Right lobe of liver (tissue), 6 donors: ENCODE results near the gene GSTM2. TPM values are rescaled to one million over a fixed set of nuclear protein-coding genes. Genes with fewer than 3 reads are reported as not detected.

Experiments
- ATAC-seq, 4 donors: fragments of 200-7000 bp; cut with Tn5 transposase; one replicate each; pipeline ENCODE4 v1.9.1; 2020; ENCODE audit warnings: mild to moderate bottlenecking in 4 of 4, moderate library complexity in 4 of 4
- DNase-seq, 3 donors: peaks; one replicate each; pipeline ENCODE4 v3.0.0-alpha.2; 2020
- H3K27ac ChIP-seq, 3 donors: fragments of 200-600 bp; one replicate each; pipeline ENCODE4 v1.8.0; 2022
- H3K27me3 ChIP-seq, 2 donors: fragments of 200-600 bp; one replicate each; pipeline ENCODE4 v1.8.0; 2022
- H3K36me3 ChIP-seq, 4 donors: fragments of 200-600 bp; sonication (generic) in 1 of 4; one replicate each; pipeline versions ENCODE4 v1.5.1 to v1.8.0; 2017 to 2022; ENCODE audit warnings: control low read depth in 1 of 4
- H3K4me1 ChIP-seq, 4 donors: fragments of 200-600 bp; sonication (generic) in 1 of 4; one replicate each; pipeline versions ENCODE4 v1.5.1 to v1.8.0; 2017 to 2022; ENCODE audit warnings: control low read depth in 1 of 4
- H3K4me3 ChIP-seq, 3 donors: fragments of 200-600 bp; one replicate each; pipeline ENCODE4 v1.8.0; 2022
- H3K9me3 ChIP-seq, 4 donors: fragments of 200-600 bp; sonication (generic) in 1 of 4; one replicate each; pipeline versions ENCODE4 v1.5.1 to v1.8.0; 2017 to 2022; ENCODE audit warnings: control low read depth in 1 of 4
- CTCF ChIP-seq, 4 donors: fragments of 200-600 bp in 3 of 4; fragments of 450-650 bp in 1 of 4; IDR thresholded peaks; one replicate each; pipeline versions ENCODE4 v1.5.1 to v1.8.0; 2016 to 2022; ENCODE audit warnings: antibody characterized with exemption in 4 of 4, mild to moderate bottlenecking in 2 of 4
- POLR2A ChIP-seq: fragments of 450-650 bp; IDR thresholded peaks from one replicate; pipeline ENCODE4 v1.6.1; 2017; ENCODE audit warnings: antibody characterized with exemption, mild to moderate bottlenecking
- WGBS: methylation state at CpG from one replicate; pipeline ENCODE4 v1.1.6; 2018; ENCODE audit warnings: low coverage, low lambda C conversion rate; ENCODE audit not compliant: insufficient coverage; ENCODE audit errors: missing lambda C conversion rate; 5-methylcytosine and 5-hydroxymethylcytosine counted together
- intact Hi-C, 2 donors: fragments of 100-400 bp; cut with DNase I; formaldehyde crosslinking; loops; one replicate each; pipeline versions ENCODE4 v1.11.2 to v1.14.1; 2022
- total RNA-seq, 6 experiments: library from RNA; depleted of rRNA in 2 of 6; stranded (reverse); fragments of >200 nt in 2 of 6; fragmentation: NEBNext Ultra II Directional in 3 of 6; extraction: Animal tissue kit (Norgen Biotek cat#: 25700) in 3 of 6; gene quantifications; one replicate each; pipeline versions ENCODE4 v1.1.0 to v1.2.4, GENCODE V29; 2016 to 2023
- donor health status: DM: no; HTN: yes; CAD: no.
- donor health status: DM: no; HTN: no; CAD: no.
- donor health status: DM: no; HTN: no; CAD: no.
- donor health status: DM: no; HTN: yes; CAD: no.
- donor health status: DM: no; HTN: yes; CAD: no.

The GSTM2 gene
- total RNA-seq, 6 experiments from 2014 or later = 4.4 to 16.0 (median 12.7) TPM

- TF ChIP-seq POLR2A (no peak), CTCF (IDR thresholded peaks at IDR 0.05) (no peak)
- DNase-seq (peak in 1 of 3 donors; percentile 55), ATAC-seq (no peak)
- intact Hi-C loops = loop anchor here (5.0 to 10.0 kb wide), 2 partner anchors 84 to 86 kb away; partner anchors contain the start of gene GNAI3 (in 1 of the 2)
- WGBS = 82% methylated on average over 10 of the region's 23 CpGs
- Histone ChIP-seq H3K27me3 (no peaks in the 10 kb centered on the region), H3K9me3 (no peaks in the 10 kb centered on the region), H3K4me1 (no peaks in the 10 kb centered on the region), H3K27ac (no peak overlapping the region), H3K4me3 (no peak overlapping the region), H3K36me3 (peaks cover 0 to 38% (median 13%) of the 10 kb centered on the region in 4 donors)
Observed at GRCh38 chr1:109628540-109629321, 39.1 kb upstream of the GSTM2 start.

- H3K4me1 ChIP-seq = no peaks in the 10 kb centered on the region
- TF ChIP-seq POLR2A (no peak), CTCF (IDR thresholded peaks at IDR 0.05) (no peak)
- DNase-seq = no peak
- no peak for ATAC-seq
- WGBS = 100% methylated on average over 2 of the region's 10 CpGs
- peaks cover 0 to 38% (median 13%) of the 10 kb centered on the region in 4 donors for H3K36me3 ChIP-seq
- intact Hi-C loops = loop anchor here (5.0 to 10.0 kb wide), 2 partner anchors 85 to 87 kb away; partner anchors contain the start of gene GNAI3 (in 1 of the 2)
- H3K9me3 ChIP-seq = no peaks in the 10 kb centered on the region
- H3K27ac ChIP-seq = no peak overlapping the region
- no peak overlapping the region for H3K4me3 ChIP-seq
- no peaks in the 10 kb centered on the region for H3K27me3 ChIP-seq
Observed at GRCh38 chr1:109629372-109630030, 38.4 kb upstream of the GSTM2 start.

- peak in 1 of 3 donors; percentile 59 for DNase-seq
- WGBS = 63% methylated on average over 10 of the region's 30 CpGs
- peak in 1 of 4 donors; percentile 7 for ATAC-seq
- no peak overlapping the region for H3K27ac ChIP-seq
- TF ChIP-seq POLR2A (no peak), CTCF (IDR thresholded peaks at IDR 0.05) (peak in 3 of 4 donors; percentile 22 to 25 (median 22))
- no peaks in the 10 kb centered on the region for H3K27me3 ChIP-seq
- intact Hi-C loops = no loop called here
- no peak overlapping the region for H3K4me3 ChIP-seq
- H3K36me3 ChIP-seq = peaks cover 0 to 38% (median 13%) of the 10 kb centered on the region in 4 donors
- no peaks in the 10 kb centered on the region for H3K9me3 ChIP-seq
- no peaks in the 10 kb centered on the region for H3K4me1 ChIP-seq
Observed at GRCh38 chr1:109630081-109630897, 37.6 kb upstream of the GSTM2 start.

- Histone ChIP-seq H3K27ac (no peak overlapping the region), H3K4me3 (no peak overlapping the region), H3K4me1 (peaks cover 0 to 4% (median 0%) of the 10 kb centered on the region in 4 donors), H3K36me3 (peaks cover 0 to 38% (median 13%) of the 10 kb centered on the region in 4 donors), H3K27me3 (no peaks in the 10 kb centered on the region), H3K9me3 (no peaks in the 10 kb centered on the region)
- WGBS = 100% methylated on average over 1 of the region's 14 CpGs
- intact Hi-C loops = no loop called here
- ATAC-seq = no peak
- DNase-seq = no peak
- TF ChIP-seq CTCF (IDR thresholded peaks at IDR 0.05) (no peak), POLR2A (no peak)
Observed at GRCh38 chr1:109630898-109631512, 36.9 kb upstream of the GSTM2 start.
